Tibial nerve (tissue), 3 donors: ENCODE measurements around the gene DFFB.

Experiments used
- CTCF ChIP-seq, 5 experiments: fragments of 200-600 bp in 3 of 5; fragments of 450-650 bp in 2 of 5; sonication (generic) in 3 of 5; IDR thresholded peaks; one replicate each; pipeline ENCODE4 v1.5.1; 2016 to 2019; ENCODE audit warnings: antibody characterized with exemption in 5 of 5, mild to moderate bottlenecking in 3 of 5, moderate library complexity in 2 of 5
- POLR2A ChIP-seq, 2 donors: fragments of 450-650 bp; IDR thresholded peaks; one replicate each; pipeline ENCODE4 v1.6.1; 2017; ENCODE audit warnings: antibody characterized with exemption in 2 of 2, mild to moderate bottlenecking in 2 of 2, moderate library complexity in 2 of 2

- TF ChIP-seq CTCF (IDR thresholded peaks at IDR 0.05) (no peak), POLR2A (IDR thresholded peaks at IDR 0.05) (no peak)
Observed at GRCh38 chr1:3857791-3858129, 484 bp downstream of the DFFB start.
